Measurements from ENCODE around the gene RMDN3. TPM values are rescaled to one million over a fixed set of nuclear protein-coding genes. Genes with fewer than 3 reads are reported as not detected.

Gene RMDN3
- total RNA-seq, result 25.9 and 29.4 TPM in 2 replicates

GRCh38 chr15:40754883-40755811 lies at the start of gene RMDN3:
RMDN3 (minus strand) TSS chr15:40755254; CDS start chr15:40754783, 471 bp downstream.

GRCh38 chr15:40769274-40770146 lies 14.5 kb upstream of the RMDN3 start, which contains the start of gene C15orf62:
C15orf62 (plus strand) TSS chr15:40769980; CDS start chr15:40770496, 516 bp downstream.

GRCh38 chr15:40763801-40764628 lies 9.0 kb upstream of the RMDN3 start, which contains the start of gene GCHFR:
GCHFR (plus strand) TSS chr15:40764068; CDS start chr15:40764181, 113 bp downstream.

GRCh38 chr15:40694688-40695468 lies 60.2 kb downstream of the RMDN3 start, which contains the start of gene RAD51:
RAD51 (plus strand) TSS chr15:40695174; CDS start chr15:40698759, 3,585 bp downstream.

Small RNA genes lying within 50 kb of the gene (small RNA-seq; reads per million reads assigned to genes)
- not detected for gene SUMO2P15

Other genes with a start within 250 kb of the RMDN3 start
- 16.0 and 24.2 TPM in 2 replicates for gene CCDC32, start 190.2 kb downstream of the RMDN3 start, total RNA-seq
- gene RPUSD2, start 186.0 kb downstream of the RMDN3 start, total RNA-seq, result 11.2 and 12.7 TPM in 2 replicates
- 11.8 and 29.8 TPM in 2 replicates for gene KNL1, start 161.0 kb downstream of the RMDN3 start, total RNA-seq
- gene RAD51, start 60.1 kb downstream of the RMDN3 start, total RNA-seq, result 3.6 and 4.8 TPM in 2 replicates
- 14.7 and 18.3 TPM in 2 replicates for gene GCHFR, start 8.8 kb upstream of the RMDN3 start, total RNA-seq
- 0.65 and 1.4 TPM in 2 replicates for gene C15orf62, start 14.7 kb upstream of the RMDN3 start, total RNA-seq
- 25.2 and 26.0 TPM in 2 replicates for gene ZFYVE19, start 51.8 kb upstream of the RMDN3 start, total RNA-seq
- 22.2 and 41.6 TPM in 2 replicates for gene DNAJC17, start 52.2 kb upstream of the RMDN3 start, total RNA-seq
- not detected in 2 replicates for gene PPP1R14D, start 73.5 kb upstream of the RMDN3 start, total RNA-seq
- 3.2 and 5.2 TPM in 2 replicates for gene SPINT1, start 88.8 kb upstream of the RMDN3 start, total RNA-seq
- under 0.01 and 0.10 TPM in 2 replicates for gene RHOV, start 119.0 kb upstream of the RMDN3 start, total RNA-seq
- 63.1 and 64.7 TPM in 2 replicates for gene VPS18, start 139.2 kb upstream of the RMDN3 start, total RNA-seq
- 80.4 and 101 TPM in 2 replicates for gene DLL4, start 174.1 kb upstream of the RMDN3 start, total RNA-seq
- 5.8 and 7.8 TPM in 2 replicates for gene CHAC1, start 198.2 kb upstream of the RMDN3 start, total RNA-seq